ENCODE data around the gene TEX13B. TPM values are rescaled to one million over a fixed set of nuclear protein-coding genes. Genes with fewer than 3 reads are reported as not detected.

TEX13B gene
- total and polyA plus RNA-seq, 4 donors: not detected

GRCh38 chrX:108028854-108029253 is 46.7 kb upstream of the TEX13B start (continued):
- TF ChIP-seq REST (IDR thresholded peaks at IDR 0.05) (no peak), HNF4G (IDR thresholded peaks at IDR 0.05) (no peak), HNF4A (conservative IDR thresholded peaks at IDR 0.05) (no peak)

GRCh38 chrX:108025954-108026600 is 43.9 kb upstream of the TEX13B start:
- WGBS: 66% methylated on average over 2 of the region's 2 CpGs
- no peaks in the 10 kb centered on the region for H3K9me3 ChIP-seq (ENCODE audit: control insufficient read depth in 4 of 4, low read length in 3 of 4)

More at GRCh38 chrX:108025954-108026600, 43.9 kb upstream of the TEX13B start:
- Histone ChIP-seq H3K9ac (ENCODE audit: low read depth in 1 of 2, low read length in 2 of 2) (no peak overlapping the region), H3K4me3 (ENCODE audit: low read depth in 1 of 3, low read length in 3 of 3) (no peak overlapping the region), H3K27ac (ENCODE audit: low read depth in 1 of 2, low read length in 2 of 2) (no peak overlapping the region), H3K4me1 (ENCODE audit: control insufficient read depth in 4 of 4, insufficient read depth in 4 of 4, low read length in 3 of 4) (no peaks in the 10 kb centered on the region), H3K36me3 (ENCODE audit: control insufficient read depth in 4 of 4, insufficient read depth in 3 of 4, low read depth in 1 of 4, low read length in 3 of 4) (no peaks in the 10 kb centered on the region), H3K27me3 (ENCODE audit: control insufficient read depth in 4 of 4, insufficient read depth in 4 of 4, low read length in 3 of 4) (peaks cover 0 to 4% (median 0%) of the 10 kb centered on the region in 4 donors)
- no peak for TF ChIP-seq EGR1 (IDR thresholded peaks at IDR 0.05; ENCODE audit: low read depth in 2 of 2)
- TF ChIP-seq SP1 (IDR thresholded peaks at IDR 0.05): no peak
- no peak for TF ChIP-seq RAD21 (IDR thresholded peaks at IDR 0.05)
- TF ChIP-seq FOXA1 (IDR thresholded peaks at IDR 0.05): no peak
- no peak for TF ChIP-seq HNF4A (conservative IDR thresholded peaks at IDR 0.05)
- no peak for TF ChIP-seq REST (IDR thresholded peaks at IDR 0.05)
- TF ChIP-seq ZBTB33 (IDR thresholded peaks at IDR 0.05): no peak
- no peak for TF ChIP-seq JUND (IDR thresholded peaks at IDR 0.05)
- no peak for TF ChIP-seq YY1 (IDR thresholded peaks at IDR 0.05)
- TF ChIP-seq ATF3 (IDR thresholded peaks at IDR 0.05): no peak
- no peak for DNase-seq (ENCODE audit: low spot score)

Measured in liver (tissue), 9 donors.